ENCODE results near the gene ALDH4A1. TPM values are rescaled to one million over a fixed set of nuclear protein-coding genes. Genes with fewer than 3 reads are reported as not detected.

Gene ALDH4A1
- total and polyA plus RNA-seq, 10 of the 15 experiments (the other 5 are each of a cell fraction or from before 2014, with no cell fraction given), result 0.06 to 25.5 (median 13.0) TPM

- Histone ChIP-seq H2AFZ (ENCODE audit: control insufficient read depth, low read depth, low read length) (no peak overlapping the region), H3K27ac (ENCODE audit: control insufficient read depth, insufficient read depth) (no peak overlapping the region), H3K9ac (ENCODE audit: control insufficient read depth, insufficient read depth, low read length) (no peak overlapping the region), H3K9me3 (replicated peaks; ENCODE audit: control insufficient read depth, insufficient read depth, low read length) (no peaks in the 10 kb centered on the region), H3K27me3 (replicated peaks in 1 of 2; ENCODE audit: control insufficient read depth in 2 of 2, insufficient read depth in 2 of 2, low read length in 1 of 2) (no peaks in the 10 kb centered on the region), H3K4me3 (no peak overlapping the region), H3K4me2 (ENCODE audit: control insufficient read depth, insufficient read depth) (no peak overlapping the region), H3K79me2 (ENCODE audit: control insufficient read depth, insufficient read depth, low read length) (no peaks in the 10 kb centered on the region), H3K36me3 (ENCODE audit: control insufficient read depth in 2 of 2, insufficient read depth in 2 of 2, low read length in 1 of 2) (no peaks in the 10 kb centered on the region), H4K20me1 (ENCODE audit: control insufficient read depth, insufficient read depth) (no peaks in the 10 kb centered on the region), H3K4me1 (ENCODE audit: control insufficient read depth, insufficient read depth, low read length) (no peaks in the 10 kb centered on the region)
- BruUV-seq (replicated peaks), result no TSS peak
- CTCF ChIA-PET, result no interaction called here
- SMC1A ChIA-PET (ENCODE audit: uncharacterized antibody, unreplicated experiment), result no interaction called here
- in situ Hi-C loops (cut with MboI) (no loop called here), intact Hi-C loops (cut with micrococcal nuclease; ENCODE audit: unreplicated experiment) (no loop called here)
- POLR2A ChIA-PET, result no interaction called here
- ATAC-seq, result no peak
- RAD21 ChIA-PET (ENCODE audit: unreplicated experiment), result no interaction called here
- no peak for DNase-seq (ENCODE audit: low read depth, low spot score)
- no peak for FAIRE-seq
- 75% methylated on average over 48 of the region's 49 CpGs for WGBS (ENCODE audit: insufficient coverage, insufficient replicate concordance, low lambda C conversion rate, missing lambda C conversion rate)
- no peak for TF ChIP-seq ZBTB40 (IDR thresholded peaks at IDR 0.05; ENCODE audit: borderline replicate concordance)
- TF ChIP-seq IRF5 (IDR thresholded peaks at IDR 0.05; ENCODE audit: borderline replicate concordance), result no peak
- TF ChIP-seq ATF3 (IDR thresholded peaks at IDR 0.05; ENCODE audit: borderline replicate concordance, extremely low read depth, low read depth, low read length), result no peak
- TF ChIP-seq HCFC1 (IDR thresholded peaks at IDR 0.05; ENCODE audit: low read length), result no peak
- no peak for TF ChIP-seq SMAD5 (IDR thresholded peaks at IDR 0.05; ENCODE audit: low read depth)
- TF ChIP-seq NFIC (IDR thresholded peaks at IDR 0.05; ENCODE audit: low read depth, low read length), result no peak
- TF ChIP-seq KDM1A (IDR thresholded peaks at IDR 0.05; ENCODE audit: borderline replicate concordance), result no peak
- no peak for TF ChIP-seq JUNB (IDR thresholded peaks at IDR 0.05)
- no peak for TF ChIP-seq USF2 (IDR thresholded peaks at IDR 0.05; ENCODE audit: borderline replicate concordance, low read depth, low read length)
- TF ChIP-seq MLLT1 (IDR thresholded peaks at IDR 0.05), result no peak
- TF ChIP-seq CEBPB (IDR thresholded peaks at IDR 0.05; ENCODE audit: borderline replicate concordance in 1 of 2, low read depth in 2 of 2, low read length in 2 of 2), result no peak
- no peak for TF ChIP-seq TCF12 (IDR thresholded peaks at IDR 0.05; ENCODE audit: low read depth, low read length)
- TF ChIP-seq FOS (IDR thresholded peaks at IDR 0.05; ENCODE audit: borderline replicate concordance, extremely low read depth, insufficient read length), result no peak
- no peak for TF ChIP-seq EED (IDR thresholded peaks at IDR 0.05; ENCODE audit: low read depth)
- TF ChIP-seq DPF2 (IDR thresholded peaks at IDR 0.05), result no peak
- no peak for TF ChIP-seq ZNF207 (IDR thresholded peaks at IDR 0.05; ENCODE audit: borderline replicate concordance)
Observed at GRCh38 chr1:18854331-18855025, 47.9 kb downstream of the ALDH4A1 start.
